ENCODE results near the gene MARCHF11.

GRCh38 chr5:16018970-16019369 is 160.6 kb downstream of the MARCHF11 start:
- TF ChIP-seq CTCF (IDR thresholded peaks at IDR 0.05; ENCODE audit: control extremely low read depth in 1 of 3, insufficient read depth in 1 of 3, low read depth in 1 of 3, low read length in 3 of 3): no peak
- TF ChIP-seq POLR2AphosphoS5 (IDR thresholded peaks at IDR 0.05; ENCODE audit: low read depth, low read length): no peak
- TF ChIP-seq KDM1A (IDR thresholded peaks at IDR 0.05; ENCODE audit: borderline replicate concordance, low read length): no peak
- no peak for TF ChIP-seq POLR2A (IDR thresholded peaks at IDR 0.05; ENCODE audit: control extremely low read depth in 1 of 2, low read depth in 2 of 2, low read length in 2 of 2)
- no peak for TF ChIP-seq JUND (IDR thresholded peaks at IDR 0.05; ENCODE audit: low read length)
- no peak for TF ChIP-seq BACH1 (IDR thresholded peaks at IDR 0.05; ENCODE audit: low read length)
- TF ChIP-seq SIRT6 (IDR thresholded peaks at IDR 0.05; ENCODE audit: low read length): no peak
- no peak for TF ChIP-seq KDM5A (IDR thresholded peaks at IDR 0.05; ENCODE audit: low read length)
- TF ChIP-seq NRF1 (IDR thresholded peaks at IDR 0.05; ENCODE audit: low read depth, low read length): no peak
- no peak for TF ChIP-seq MAFK (IDR thresholded peaks at IDR 0.05; ENCODE audit: low read depth, low read length)
- TF ChIP-seq CEBPB (IDR thresholded peaks at IDR 0.05; ENCODE audit: low read depth, low read length): no peak

Data from H1 (cell line).